NOMO-1 treated with dmso at 0.1 percent for 144 hours (cell line): ENCODE data around the gene MTERF4.
"Not testable (repeated sequence)": the region's sequence is repeated elsewhere in the genome, so short reads cannot be mapped to it uniquely, and the experiment has no call there.

ENCODE experiments used
- DNase-seq: peaks from one replicate; lab custom pipeline; 2025; ENCODE audit not compliant: unreplicated experiment; lab: John Stamatoyannopoulos, UW

MTERF4 gene

DNA sequence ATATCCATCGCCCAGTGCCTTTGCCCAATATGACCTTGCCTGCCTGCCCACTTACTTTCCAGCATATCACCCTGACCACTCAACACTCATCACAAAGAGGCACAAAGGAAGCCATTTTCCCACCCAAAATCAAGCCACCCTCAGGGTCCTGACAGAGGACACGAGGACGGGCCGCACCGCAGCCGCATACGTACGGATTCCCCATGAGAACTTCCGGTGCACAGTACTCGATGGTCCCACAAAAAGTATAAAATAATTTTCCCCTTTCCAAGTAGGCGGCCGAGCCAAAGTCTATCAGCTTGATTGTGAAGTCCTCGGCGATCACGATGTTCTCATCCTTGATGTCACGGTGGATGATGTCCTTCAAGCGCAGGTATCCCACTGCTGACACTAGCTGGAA is 10.0 kb upstream of the MTERF4 start:
- no peak for DNase-seq

GRCh38 chr2:241111440-241111805 is 9.3 kb upstream of the MTERF4 start:
- no peak for DNase-seq

- no peak for DNase-seq
These were observed 8.7 kb upstream of the MTERF4 start for GRCh38 chr2:241110607-241111439.

- no peak for DNase-seq
These were observed 8.1 kb upstream of the MTERF4 start for GRCh38 chr2:241110089-241110606.

- no peak for DNase-seq
These were observed 7.4 kb upstream of the MTERF4 start for GRCh38 chr2:241109210-241110088.

- no peak for DNase-seq
These were observed 6.5 kb upstream of the MTERF4 start for GRCh38 chr2:241108271-241109209.

DNA sequence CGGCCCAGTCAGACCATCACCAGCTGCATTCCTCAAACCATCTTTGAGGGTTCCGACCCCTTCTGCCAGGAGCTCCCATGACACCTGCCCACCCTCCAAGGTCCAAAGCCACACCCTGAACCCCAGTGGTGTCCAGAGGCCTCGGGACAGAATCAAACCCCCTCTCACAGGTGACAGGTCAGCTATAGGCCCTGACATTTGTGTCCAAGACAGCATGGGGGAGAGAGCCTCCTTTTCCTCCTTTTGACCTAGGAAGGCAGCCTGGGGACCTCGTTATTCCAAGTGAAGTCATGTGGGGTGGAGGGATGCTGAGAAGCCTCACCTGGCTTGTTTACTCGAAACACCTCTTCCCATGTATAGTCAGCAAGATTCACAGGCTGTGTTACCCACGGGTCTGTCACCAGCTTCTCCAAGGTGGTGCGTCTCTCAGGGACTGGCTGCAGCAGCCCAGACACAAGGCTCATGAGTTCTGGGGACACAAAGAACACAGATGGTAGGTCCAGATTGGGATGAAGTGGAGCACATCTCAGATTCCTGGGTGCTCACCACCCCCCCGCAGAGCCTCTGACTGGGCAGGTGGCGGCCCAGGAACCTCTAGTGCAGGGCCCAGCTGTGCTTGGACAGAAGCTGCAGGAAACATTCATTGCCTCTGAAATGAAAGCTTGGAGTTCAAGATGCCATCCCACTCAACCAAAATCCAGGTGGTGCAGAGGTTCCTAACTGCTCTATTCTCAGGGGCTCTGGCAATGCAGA is 5.1 kb upstream of the MTERF4 start:
- DNase-seq: no peak

DNA sequence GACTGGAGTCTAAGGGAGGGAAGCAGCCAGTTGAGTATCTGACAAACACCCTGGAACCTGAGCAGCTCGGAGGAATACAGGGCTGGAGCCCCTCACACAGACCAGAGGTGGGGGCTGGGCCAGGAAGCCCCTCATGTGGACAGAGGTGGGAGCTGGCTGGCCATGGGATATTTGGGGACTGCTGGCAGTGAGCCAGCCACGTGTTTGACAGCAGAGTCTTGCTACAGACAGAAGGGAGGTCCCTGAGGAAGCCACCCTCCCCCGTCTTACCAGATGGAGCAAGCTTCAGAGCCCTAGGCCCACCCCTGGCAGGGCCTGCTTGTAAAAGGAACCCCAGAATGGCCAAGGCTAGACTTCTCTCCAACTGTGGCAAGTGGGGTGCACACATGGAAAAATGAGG is 3.6 kb upstream of the MTERF4 start:
- DNase-seq: no peak

- DNase-seq: not testable (repeated sequence)
These were observed 2.5 kb upstream of the MTERF4 start for GRCh38 chr2:241104611-241105010.

DNA sequence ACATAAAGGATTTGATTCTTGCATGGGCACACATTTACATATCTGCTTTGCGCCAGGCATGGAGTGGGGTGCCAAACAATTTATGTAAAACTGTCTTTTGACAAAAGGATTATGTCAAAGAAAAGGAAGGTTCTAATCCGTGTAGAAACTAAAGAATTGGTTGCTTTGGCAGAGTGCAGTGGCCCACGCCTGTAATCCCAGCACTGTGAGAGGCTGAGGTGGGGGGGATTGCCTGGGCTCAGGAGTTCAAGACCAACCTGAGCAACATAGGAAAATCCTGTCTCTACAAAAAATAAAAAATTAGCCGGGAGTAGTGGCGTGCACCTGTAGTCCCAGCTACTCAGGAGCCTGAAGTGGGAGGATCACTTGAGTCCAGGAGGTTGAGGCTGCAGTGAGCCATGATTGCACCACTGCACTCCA is 1.1 kb upstream of the MTERF4 start:
- DNase-seq: no peak

DNA sequence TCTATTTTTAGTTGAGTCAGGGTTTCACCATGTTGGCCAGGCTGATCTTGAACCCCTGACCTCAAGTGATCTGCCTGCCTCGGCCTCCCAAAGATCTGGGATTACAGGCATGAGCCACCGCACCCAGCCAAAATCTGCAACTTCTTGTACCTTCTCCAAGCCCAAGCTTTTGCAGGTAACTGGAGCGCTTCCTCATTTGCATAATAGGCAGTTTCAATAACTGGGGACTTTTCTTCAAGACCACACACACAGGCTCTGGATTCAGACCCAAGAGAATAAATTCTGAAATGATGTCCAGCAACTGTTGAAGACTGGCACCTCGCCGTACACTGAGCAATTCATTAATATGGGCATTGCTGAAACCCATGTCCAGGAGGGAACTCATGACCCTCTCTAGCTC is 2.8 kb downstream of the MTERF4 start:
- no peak for DNase-seq

DNA sequence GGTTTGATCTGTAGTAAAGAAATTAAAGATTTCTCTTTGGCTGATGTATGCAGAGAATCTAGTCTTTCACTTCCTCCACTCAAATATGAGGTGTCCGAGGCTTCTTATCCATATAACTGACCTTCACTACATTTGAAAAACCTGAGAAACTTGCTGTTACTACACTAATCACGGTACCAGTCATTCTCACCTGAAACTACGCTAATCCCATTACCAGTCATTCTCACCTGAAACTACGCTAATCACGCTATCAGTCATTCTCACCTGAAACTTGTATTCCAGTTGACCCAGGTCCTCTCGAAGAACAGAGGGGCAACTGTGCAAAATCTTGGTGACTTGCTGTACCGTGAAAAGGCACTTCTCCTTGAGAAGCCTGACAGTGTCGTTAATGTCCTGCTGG is 5.1 kb downstream of the MTERF4 start:
- DNase-seq: no peak

GRCh38 chr2:241095594-241096290 is 6.3 kb downstream of the MTERF4 start:
- DNase-seq: no peak

GRCh38 chr2:241094924-241095420 is 7.1 kb downstream of the MTERF4 start:
- DNase-seq: no peak

DNA sequence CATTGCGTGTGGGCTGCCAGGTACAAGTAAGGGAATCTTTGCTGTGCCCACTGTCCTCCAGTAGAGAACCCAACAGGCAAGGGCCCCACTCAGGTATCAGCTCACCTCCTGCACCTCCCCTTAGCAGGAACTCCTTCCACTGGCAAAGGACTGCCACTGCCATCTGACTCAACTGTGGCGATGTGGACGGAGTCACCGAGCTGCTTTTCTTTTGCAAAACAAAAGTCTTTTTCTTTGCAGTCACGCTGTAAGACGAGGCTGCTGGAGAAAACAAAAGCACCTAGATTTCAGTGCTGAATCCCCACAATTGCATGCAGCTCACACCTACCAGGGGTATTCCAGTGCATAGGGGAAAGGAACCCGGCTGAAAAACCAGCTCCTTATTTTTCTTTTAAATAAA is 7.9 kb downstream of the MTERF4 start:
- DNase-seq: no peak

GRCh38 chr2:241093133-241093781 is 8.8 kb downstream of the MTERF4 start:
- DNase-seq: not testable (repeated sequence)

GRCh38 chr2:241092677-241093076 is 9.4 kb downstream of the MTERF4 start:
- no peak for DNase-seq

GRCh38 chr2:241091734-241092445 is 10.2 kb downstream of the MTERF4 start:
- no peak for DNase-seq
